ENCODE measurements around the gene IRGC.

The IRGC gene

GRCh38 chr19:43692877-43693276 is 23.0 kb upstream of the IRGC start:
- no peaks in the 10 kb centered on the region for H3K4me1 ChIP-seq (ENCODE audit: insufficient read depth, low read length, severe bottlenecking)

GRCh38 chr19:43694553-43694952 is 21.3 kb upstream of the IRGC start:
- Histone ChIP-seq H3K27ac (ENCODE audit: low read depth, low read length, poor library complexity, severe bottlenecking) (no peak overlapping the region), H3K79me2 (ENCODE audit: insufficient read depth, low read length) (no peaks in the 10 kb centered on the region), H4K20me1 (ENCODE audit: insufficient read depth, low read length) (no peaks in the 10 kb centered on the region), H3K36me3 (ENCODE audit: insufficient read depth, low read length) (no peaks in the 10 kb centered on the region; the same call in 1 of the 2 replicates), H3K9me2 (ENCODE audit: low read depth, low read length) (no peaks in the 10 kb centered on the region), H3K4me1 (ENCODE audit: insufficient read depth, low read length, severe bottlenecking) (no peaks in the 10 kb centered on the region), H3F3A (ENCODE audit: insufficient read depth, low read length) (no peaks in the 10 kb centered on the region), H3K4me3 (ENCODE audit: low read depth, low read length, poor library complexity, severe bottlenecking) (no peak overlapping the region), H2AFZ (ENCODE audit: low read length) (no peak overlapping the region), H3K9me3 (ENCODE audit: low read length) (peaks cover 6% of the 10 kb centered on the region; the same call in 1 of the 2 replicates), H3K4me2 (ENCODE audit: low read length) (no peak overlapping the region), H3K9ac (ENCODE audit: low read length) (no peak overlapping the region), H3K27me3 (ENCODE audit: insufficient read depth, low read length) (peaks cover 10% of the 10 kb centered on the region; the same call in 1 of the 2 replicates)
- TF ChIP-seq, protein P1, sequence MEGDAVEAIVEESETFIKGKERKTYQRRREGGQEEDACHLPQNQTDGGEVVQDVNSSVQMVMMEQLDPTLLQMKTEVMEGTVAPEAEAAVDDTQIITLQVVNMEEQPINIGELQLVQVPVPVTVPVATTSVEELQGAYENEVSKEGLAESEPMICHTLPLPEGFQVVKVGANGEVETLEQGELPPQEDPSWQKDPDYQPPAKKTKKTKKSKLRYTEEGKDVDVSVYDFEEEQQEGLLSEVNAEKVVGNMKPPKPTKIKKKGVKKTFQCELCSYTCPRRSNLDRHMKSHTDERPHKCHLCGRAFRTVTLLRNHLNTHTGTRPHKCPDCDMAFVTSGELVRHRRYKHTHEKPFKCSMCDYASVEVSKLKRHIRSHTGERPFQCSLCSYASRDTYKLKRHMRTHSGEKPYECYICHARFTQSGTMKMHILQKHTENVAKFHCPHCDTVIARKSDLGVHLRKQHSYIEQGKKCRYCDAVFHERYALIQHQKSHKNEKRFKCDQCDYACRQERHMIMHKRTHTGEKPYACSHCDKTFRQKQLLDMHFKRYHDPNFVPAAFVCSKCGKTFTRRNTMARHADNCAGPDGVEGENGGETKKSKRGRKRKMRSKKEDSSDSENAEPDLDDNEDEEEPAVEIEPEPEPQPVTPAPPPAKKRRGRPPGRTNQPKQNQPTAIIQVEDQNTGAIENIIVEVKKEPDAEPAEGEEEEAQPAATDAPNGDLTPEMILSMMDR (IDR thresholded peaks at IDR 0.05; ENCODE audit: low read length): no peak
- TF ChIP-seq EZH2 (IDR thresholded peaks at IDR 0.05; ENCODE audit: borderline replicate concordance, low read length): no peak

More at GRCh38 chr19:43692877-43693276, 23.0 kb upstream of the IRGC start:
- H3K27ac ChIP-seq (ENCODE audit: low read depth, low read length, poor library complexity, severe bottlenecking): no peak overlapping the region
- no peaks in the 10 kb centered on the region for H4K20me1 ChIP-seq (ENCODE audit: insufficient read depth, low read length)
- H3K9ac ChIP-seq (ENCODE audit: low read length): no peak overlapping the region
- H3F3A ChIP-seq (ENCODE audit: insufficient read depth, low read length): no peaks in the 10 kb centered on the region
- H3K4me3 ChIP-seq (ENCODE audit: low read depth, low read length, poor library complexity, severe bottlenecking): no peak overlapping the region
- H2AFZ ChIP-seq (ENCODE audit: low read length): no peak overlapping the region
- no peaks in the 10 kb centered on the region; the same call in 1 of the 2 replicates for H3K36me3 ChIP-seq (ENCODE audit: insufficient read depth, low read length)
- TF ChIP-seq, protein P1 (IDR thresholded peaks at IDR 0.05; ENCODE audit: low read length): no peak
- no peak for TF ChIP-seq EZH2 (IDR thresholded peaks at IDR 0.05; ENCODE audit: borderline replicate concordance, low read length)
- no peaks in the 10 kb centered on the region for H3K79me2 ChIP-seq (ENCODE audit: insufficient read depth, low read length)
- H3K27me3 ChIP-seq (ENCODE audit: insufficient read depth, low read length): peaks cover 10% of the 10 kb centered on the region; the same call in 1 of the 2 replicates
- H3K9me3 ChIP-seq (ENCODE audit: low read length): peaks cover 6% of the 10 kb centered on the region; the same call in 1 of the 2 replicates
- no peaks in the 10 kb centered on the region for H3K9me2 ChIP-seq (ENCODE audit: low read depth, low read length)
- no peak overlapping the region for H3K4me2 ChIP-seq (ENCODE audit: low read length)

DNA sequence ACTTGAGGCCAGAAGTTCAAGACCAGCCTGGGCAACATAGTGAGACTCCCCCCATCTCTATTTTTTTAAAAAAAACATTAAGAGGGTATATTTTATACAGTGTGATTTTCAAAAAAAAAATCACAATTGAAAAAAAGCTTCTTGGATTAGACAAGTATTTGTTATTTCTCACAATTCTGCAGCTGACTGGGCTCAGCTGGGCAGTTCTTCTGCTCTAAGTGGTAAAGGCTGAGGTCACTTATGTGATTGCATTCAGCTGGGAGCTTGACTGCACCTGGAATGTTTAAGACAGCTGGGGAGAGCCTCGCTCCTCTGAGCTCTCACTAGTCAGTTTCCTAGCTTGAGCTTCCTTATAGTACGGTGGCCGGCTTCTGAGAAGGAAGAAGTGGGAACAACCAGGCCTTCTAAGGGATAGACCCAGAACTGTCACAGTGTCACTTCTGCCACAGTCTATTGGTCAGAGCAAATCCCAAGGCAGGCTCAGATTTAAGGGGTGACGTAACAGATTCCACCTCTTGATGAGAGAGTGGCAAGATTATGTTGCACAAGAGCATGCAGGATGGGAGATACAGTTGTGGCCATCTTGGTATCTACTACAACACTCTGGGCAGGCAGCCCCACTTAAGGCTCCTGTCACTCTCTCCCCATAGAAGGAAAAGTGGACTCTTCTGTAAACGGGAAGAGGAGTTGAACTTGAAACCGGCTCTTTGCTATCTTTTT is 19.7 kb upstream of the IRGC start:
- no peak overlapping the region for H3K9ac ChIP-seq (ENCODE audit: low read length)
- H3K9me3 ChIP-seq (ENCODE audit: low read length): peaks cover 6% of the 10 kb centered on the region; the same call in 1 of the 2 replicates
- peaks cover 10% of the 10 kb centered on the region; the same call in 1 of the 2 replicates for H3K27me3 ChIP-seq (ENCODE audit: insufficient read depth, low read length)
- no peak overlapping the region for H3K27ac ChIP-seq (ENCODE audit: low read depth, low read length, poor library complexity, severe bottlenecking)
- H3K4me2 ChIP-seq (ENCODE audit: low read length): no peak overlapping the region
- H2AFZ ChIP-seq (ENCODE audit: low read length): no peak overlapping the region
- H3F3A ChIP-seq (ENCODE audit: insufficient read depth, low read length): no peaks in the 10 kb centered on the region
- H4K20me1 ChIP-seq (ENCODE audit: insufficient read depth, low read length): no peaks in the 10 kb centered on the region
- peaks cover 4% of the 10 kb centered on the region for H3K4me1 ChIP-seq (ENCODE audit: insufficient read depth, low read length, severe bottlenecking)
- no peak for TF ChIP-seq EZH2 (IDR thresholded peaks at IDR 0.05; ENCODE audit: borderline replicate concordance, low read length)
- H3K36me3 ChIP-seq (ENCODE audit: insufficient read depth, low read length): no peaks in the 10 kb centered on the region; the same call in 1 of the 2 replicates
- H3K9me2 ChIP-seq (ENCODE audit: low read depth, low read length): no peaks in the 10 kb centered on the region
- H3K79me2 ChIP-seq (ENCODE audit: insufficient read depth, low read length): no peaks in the 10 kb centered on the region
- no peak overlapping the region for H3K4me3 ChIP-seq (ENCODE audit: low read depth, low read length, poor library complexity, severe bottlenecking)

Data from OCI-LY1 (cell line).